H1 (cell line): ENCODE results near the gene RETREG1. TPM values are rescaled to one million over a fixed set of nuclear protein-coding genes. Genes with fewer than 3 reads are reported as not detected.

ENCODE experiments used
- ATF2 ChIP-seq: IDR thresholded peaks from 2 replicates; pipeline ENCODE4 v1.6.1; 2012; ENCODE audit warnings: low read length, inconsistent platforms
- BACH1 ChIP-seq: IDR thresholded peaks from 2 replicates; pipeline ENCODE4 v1.6.1; 2012; ENCODE audit warnings: low read length, improper control_type of control experiment
- BCL11A ChIP-seq, 2 experiments: IDR thresholded peaks; one replicate each; pipeline ENCODE4 v1.6.1; 2011; ENCODE audit warnings: low read depth in 2 of 2, low read length in 2 of 2, mild to moderate bottlenecking in 2 of 2
- CBX5 ChIP-seq: fragments of 300-800, 300-1000 bp; sonication (generic); IDR thresholded peaks from 2 replicates; pipeline ENCODE4 v1.7.1; 2016; ENCODE audit warnings: antibody characterized with exemption, low read length, low read depth
- CTCF ChIP-seq, 3 experiments: IDR thresholded peaks; 1 replicate in 2 of 3; 2 replicates in 1 of 3; pipeline versions ENCODE4 v1.5.1 to v1.6.1; 2011; ENCODE audit warnings: low read length in 3 of 3, mild to moderate bottlenecking in 3 of 3, inconsistent platforms in 2 of 3, low read depth in 1 of 3, moderate library complexity in 1 of 3; ENCODE audit not compliant: insufficient read depth in 1 of 3; ENCODE audit errors: control extremely low read depth in 1 of 3
- POU5F1 ChIP-seq: IDR thresholded peaks from 2 replicates; pipeline ENCODE4 v1.6.1; 2011; ENCODE audit warnings: low read depth, mild to moderate bottlenecking, low read length, moderate library complexity
- SIX5 ChIP-seq: IDR thresholded peaks from 2 replicates; pipeline ENCODE4 v1.6.1; 2011; ENCODE audit warnings: mild to moderate bottlenecking, low read depth, low read length
- polyA plus RNA-seq, 7 experiments: library from polyadenylated mRNA; depleted of rRNA in 3 of 7; stranded (reverse) in 5 of 7; unstranded in 2 of 7; fragments of >200 nt in 5 of 7; fragments of 200-250 nt in 2 of 7; gene quantifications; 1 replicate in 5 of 7; 2 replicates in 1 of 7; 4 replicates in 1 of 7; pipeline versions ENCODE4 v1.2.1 to v1.2.3, GENCODE V29; 2011 to 2013; ENCODE audit warnings: missing spikeins in 2 of 7, mixed read lengths in 2 of 7
- total RNA-seq: library from RNA; stranded (reverse); fragmentation: NEBNext Ultra II Directional; extraction: Animal tissue kit (Norgen Biotek cat#: 25700); gene quantifications from 2 replicates; pipeline ENCODE4 v1.2.1, GENCODE V29; 2021
- TF ChIP-seq, protein P1 (sequence below): fragments of 300-600 bp; sonication (generic); IDR thresholded peaks from 2 replicates; pipeline ENCODE4 v1.7.1; 2012; ENCODE audit warnings: low read length, moderate library complexity, mild to moderate bottlenecking, inconsistent platforms; ENCODE audit not compliant: insufficient replicate concordance

The RETREG1 gene
- total and polyA plus RNA-seq, 2 of the 8 experiments (the other 6 are each of a cell fraction or from before 2014, with no cell fraction given), result 0.62 to 1.9 TPM

DNA sequence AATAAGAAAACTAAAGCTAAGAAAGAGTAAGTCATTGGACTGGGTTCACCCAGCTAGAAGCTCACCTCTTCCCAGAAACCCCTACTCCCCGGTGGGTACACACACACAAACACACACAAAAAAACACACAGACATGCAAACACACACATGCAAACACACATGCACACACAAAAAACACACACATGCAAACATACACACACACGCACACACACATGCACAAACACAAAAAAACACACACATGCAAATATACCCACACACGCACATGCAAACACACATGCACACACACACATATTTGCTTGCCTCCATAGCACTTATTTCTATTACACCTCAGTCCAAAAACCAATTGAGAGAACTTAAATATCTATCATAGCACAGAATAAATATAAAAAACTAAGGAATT lies 26.1 kb downstream of the RETREG1 start (continued):
- TF ChIP-seq, protein P1, sequence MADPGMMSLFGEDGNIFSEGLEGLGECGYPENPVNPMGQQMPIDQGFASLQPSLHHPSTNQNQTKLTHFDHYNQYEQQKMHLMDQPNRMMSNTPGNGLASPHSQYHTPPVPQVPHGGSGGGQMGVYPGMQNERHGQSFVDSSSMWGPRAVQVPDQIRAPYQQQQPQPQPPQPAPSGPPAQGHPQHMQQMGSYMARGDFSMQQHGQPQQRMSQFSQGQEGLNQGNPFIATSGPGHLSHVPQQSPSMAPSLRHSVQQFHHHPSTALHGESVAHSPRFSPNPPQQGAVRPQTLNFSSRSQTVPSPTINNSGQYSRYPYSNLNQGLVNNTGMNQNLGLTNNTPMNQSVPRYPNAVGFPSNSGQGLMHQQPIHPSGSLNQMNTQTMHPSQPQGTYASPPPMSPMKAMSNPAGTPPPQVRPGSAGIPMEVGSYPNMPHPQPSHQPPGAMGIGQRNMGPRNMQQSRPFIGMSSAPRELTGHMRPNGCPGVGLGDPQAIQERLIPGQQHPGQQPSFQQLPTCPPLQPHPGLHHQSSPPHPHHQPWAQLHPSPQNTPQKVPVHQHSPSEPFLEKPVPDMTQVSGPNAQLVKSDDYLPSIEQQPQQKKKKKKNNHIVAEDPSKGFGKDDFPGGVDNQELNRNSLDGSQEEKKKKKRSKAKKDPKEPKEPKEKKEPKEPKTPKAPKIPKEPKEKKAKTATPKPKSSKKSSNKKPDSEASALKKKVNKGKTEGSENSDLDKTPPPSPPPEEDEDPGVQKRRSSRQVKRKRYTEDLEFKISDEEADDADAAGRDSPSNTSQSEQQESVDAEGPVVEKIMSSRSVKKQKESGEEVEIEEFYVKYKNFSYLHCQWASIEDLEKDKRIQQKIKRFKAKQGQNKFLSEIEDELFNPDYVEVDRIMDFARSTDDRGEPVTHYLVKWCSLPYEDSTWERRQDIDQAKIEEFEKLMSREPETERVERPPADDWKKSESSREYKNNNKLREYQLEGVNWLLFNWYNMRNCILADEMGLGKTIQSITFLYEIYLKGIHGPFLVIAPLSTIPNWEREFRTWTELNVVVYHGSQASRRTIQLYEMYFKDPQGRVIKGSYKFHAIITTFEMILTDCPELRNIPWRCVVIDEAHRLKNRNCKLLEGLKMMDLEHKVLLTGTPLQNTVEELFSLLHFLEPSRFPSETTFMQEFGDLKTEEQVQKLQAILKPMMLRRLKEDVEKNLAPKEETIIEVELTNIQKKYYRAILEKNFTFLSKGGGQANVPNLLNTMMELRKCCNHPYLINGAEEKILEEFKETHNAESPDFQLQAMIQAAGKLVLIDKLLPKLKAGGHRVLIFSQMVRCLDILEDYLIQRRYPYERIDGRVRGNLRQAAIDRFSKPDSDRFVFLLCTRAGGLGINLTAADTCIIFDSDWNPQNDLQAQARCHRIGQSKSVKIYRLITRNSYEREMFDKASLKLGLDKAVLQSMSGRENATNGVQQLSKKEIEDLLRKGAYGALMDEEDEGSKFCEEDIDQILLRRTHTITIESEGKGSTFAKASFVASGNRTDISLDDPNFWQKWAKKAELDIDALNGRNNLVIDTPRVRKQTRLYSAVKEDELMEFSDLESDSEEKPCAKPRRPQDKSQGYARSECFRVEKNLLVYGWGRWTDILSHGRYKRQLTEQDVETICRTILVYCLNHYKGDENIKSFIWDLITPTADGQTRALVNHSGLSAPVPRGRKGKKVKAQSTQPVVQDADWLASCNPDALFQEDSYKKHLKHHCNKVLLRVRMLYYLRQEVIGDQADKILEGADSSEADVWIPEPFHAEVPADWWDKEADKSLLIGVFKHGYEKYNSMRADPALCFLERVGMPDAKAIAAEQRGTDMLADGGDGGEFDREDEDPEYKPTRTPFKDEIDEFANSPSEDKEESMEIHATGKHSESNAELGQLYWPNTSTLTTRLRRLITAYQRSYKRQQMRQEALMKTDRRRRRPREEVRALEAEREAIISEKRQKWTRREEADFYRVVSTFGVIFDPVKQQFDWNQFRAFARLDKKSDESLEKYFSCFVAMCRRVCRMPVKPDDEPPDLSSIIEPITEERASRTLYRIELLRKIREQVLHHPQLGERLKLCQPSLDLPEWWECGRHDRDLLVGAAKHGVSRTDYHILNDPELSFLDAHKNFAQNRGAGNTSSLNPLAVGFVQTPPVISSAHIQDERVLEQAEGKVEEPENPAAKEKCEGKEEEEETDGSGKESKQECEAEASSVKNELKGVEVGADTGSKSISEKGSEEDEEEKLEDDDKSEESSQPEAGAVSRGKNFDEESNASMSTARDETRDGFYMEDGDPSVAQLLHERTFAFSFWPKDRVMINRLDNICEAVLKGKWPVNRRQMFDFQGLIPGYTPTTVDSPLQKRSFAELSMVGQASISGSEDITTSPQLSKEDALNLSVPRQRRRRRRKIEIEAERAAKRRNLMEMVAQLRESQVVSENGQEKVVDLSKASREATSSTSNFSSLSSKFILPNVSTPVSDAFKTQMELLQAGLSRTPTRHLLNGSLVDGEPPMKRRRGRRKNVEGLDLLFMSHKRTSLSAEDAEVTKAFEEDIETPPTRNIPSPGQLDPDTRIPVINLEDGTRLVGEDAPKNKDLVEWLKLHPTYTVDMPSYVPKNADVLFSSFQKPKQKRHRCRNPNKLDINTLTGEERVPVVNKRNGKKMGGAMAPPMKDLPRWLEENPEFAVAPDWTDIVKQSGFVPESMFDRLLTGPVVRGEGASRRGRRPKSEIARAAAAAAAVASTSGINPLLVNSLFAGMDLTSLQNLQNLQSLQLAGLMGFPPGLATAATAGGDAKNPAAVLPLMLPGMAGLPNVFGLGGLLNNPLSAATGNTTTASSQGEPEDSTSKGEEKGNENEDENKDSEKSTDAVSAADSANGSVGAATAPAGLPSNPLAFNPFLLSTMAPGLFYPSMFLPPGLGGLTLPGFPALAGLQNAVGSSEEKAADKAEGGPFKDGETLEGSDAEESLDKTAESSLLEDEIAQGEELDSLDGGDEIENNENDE, result no peak
- TF ChIP-seq CBX5 (no peak), BACH1 (no peak), POU5F1 (no peak), ATF2 (no peak), SIX5 (no peak), CTCF (IDR thresholded peaks at IDR 0.05; ENCODE audit: control extremely low read depth in 1 of 3, insufficient read depth in 1 of 3, low read depth in 1 of 3, low read length in 3 of 3) (no peak), BCL11A (IDR thresholded peaks at IDR 0.05; ENCODE audit: low read depth in 2 of 2, low read length in 2 of 2) (no peak)
